NCI-H748 treated with DMSO at 0.1 percent for 48 hours (cell line): ENCODE data around the gene USP16.

ENCODE experiments used
- DNase-seq: peaks from one replicate; lab custom pipeline; 2025; lab: John Stamatoyannopoulos, UW

USP16 gene

GRCh38 chr21:29033871-29034270, 9.4 kb downstream of the USP16 start:
- no peak for DNase-seq

GRCh38 chr21:29034678-29035077, 10.2 kb downstream of the USP16 start:
- no peak for DNase-seq

GRCh38 chr21:29052224-29052623, 27.8 kb downstream of the USP16 start:
- DNase-seq = no peak

- no peak for DNase-seq
Observed at GRCh38 chr21:29053011-29053553, 28.6 kb downstream of the USP16 start.

GRCh38 chr21:29053656-29054055, 29.2 kb downstream of the USP16 start:
- DNase-seq = no peak

- DNase-seq = no peak
Observed at GRCh38 chr21:29055080-29055479, 30.6 kb downstream of the USP16 start.

GRCh38 chr21:29056005-29056404, 31.5 kb downstream of the USP16 start:
- DNase-seq = no peak

- no peak for DNase-seq
Observed at GRCh38 chr21:29056538-29057050, 32.1 kb downstream of the USP16 start.

GRCh38 chr21:29064850-29065481, 40.5 kb downstream of the USP16 start:
- no peak for DNase-seq

GRCh38 chr21:29072873-29073221, 48.4 kb downstream of the USP16 start:
- DNase-seq = no peak

- DNase-seq = peak; percentile 93
Observed at GRCh38 chr21:29073222-29074006, 48.9 kb downstream of the USP16 start, which contains the start of gene CCT8. Gene CCT8, minus strand, starts transcription at chr21:29073648. Its CDS starts 58 bp downstream, at chr21:29073590.

- no peak for DNase-seq
Observed at GRCh38 chr21:29074007-29074376, 49.5 kb downstream of the USP16 start.

GRCh38 chr21:29074783-29075182, 50.3 kb downstream of the USP16 start:
- no peak for DNase-seq

GRCh38 chr21:29075706-29076466, 51.4 kb downstream of the USP16 start:
- DNase-seq = no peak

GRCh38 chr21:29076731-29077640, 52.5 kb downstream of the USP16 start:
- DNase-seq = peak; percentile 47

GRCh38 chr21:29077651-29078090, 53.2 kb downstream of the USP16 start:
- DNase-seq = peak; percentile 24

- DNase-seq = no peak
Observed at GRCh38 chr21:29078869-29079767, 54.6 kb downstream of the USP16 start.

GRCh38 chr21:29080454-29080941, 56.0 kb downstream of the USP16 start:
- no peak for DNase-seq

- no peak for DNase-seq
Observed at GRCh38 chr21:29082046-29082815, 57.8 kb downstream of the USP16 start.
